Progenitor cell of endocrine pancreas (in vitro differentiated cells): ENCODE measurements around the gene NDUFA1. TPM values are rescaled to one million over a fixed set of nuclear protein-coding genes. Genes with fewer than 3 reads are reported as not detected.
"Not testable (repeated sequence)": the region's sequence is repeated elsewhere in the genome, so short reads cannot be mapped to it uniquely, and the experiment has no call there.

ENCODE experiments used
- DNase-seq: peaks from one replicate; pipeline ENCODE4 v3.0.0; 2021; ENCODE audit warnings: low spot score; ENCODE audit not compliant: unreplicated experiment
- H3K27ac Mint-ChIP-seq: 2 replicates; pipeline ENCODE4 v1.8.0; 2021; ENCODE audit warnings: mild to moderate bottlenecking, moderate library complexity, mixed read lengths
- H3K27me3 Mint-ChIP-seq: 2 replicates; pipeline ENCODE4 v1.8.0; 2021; ENCODE audit warnings: mixed read lengths
- H3K36me3 Mint-ChIP-seq: 2 replicates; pipeline ENCODE4 v1.8.0; 2022; ENCODE audit warnings: mixed read lengths; ENCODE audit not compliant: insufficient read depth
- H3K4me1 Mint-ChIP-seq: 2 replicates; pipeline ENCODE4 v1.8.0; 2021; ENCODE audit warnings: low read depth, mixed read lengths
- H3K4me3 Mint-ChIP-seq: 2 replicates; pipeline ENCODE4 v1.8.0; 2021; ENCODE audit warnings: low read depth, mild to moderate bottlenecking, moderate library complexity, mixed read lengths
- H3K9me3 Mint-ChIP-seq: 2 replicates; pipeline ENCODE4 v1.8.0; 2021; ENCODE audit warnings: low read depth, mixed read lengths
- total RNA-seq: library from RNA; stranded (reverse); gene quantifications from 2 replicates; pipeline ENCODE4 v1.2.1, GENCODE V29; 2021
- TF ChIP-seq, protein P1 (sequence below): fragments of 200-600 bp; sonication (generic); IDR thresholded peaks from one replicate; pipeline ENCODE4 v1.5.0; 2021; ENCODE audit warnings: antibody characterized with exemption, mild to moderate bottlenecking; ENCODE audit not compliant: unreplicated experiment

NDUFA1 gene
- total RNA-seq, 1 donor from 2014 or later: 61.8 TPM

DNA sequence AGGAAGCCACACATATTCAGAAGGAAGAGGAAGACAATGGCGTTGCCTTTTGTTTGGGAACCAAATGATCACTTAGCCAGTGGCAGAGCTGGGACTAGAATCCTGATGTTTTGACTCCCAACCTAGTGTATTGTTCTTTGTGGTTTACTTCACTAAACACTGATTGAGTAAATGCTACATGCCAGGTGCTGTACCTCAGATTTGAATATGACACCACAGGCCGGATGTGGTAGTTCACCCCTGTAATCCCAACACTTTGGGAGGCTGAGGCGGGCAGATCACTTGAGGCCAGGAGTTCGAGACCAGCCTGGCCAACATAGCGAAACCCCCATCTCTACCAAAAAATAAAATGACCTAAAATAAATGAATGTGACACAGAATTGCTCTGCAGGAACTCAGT lies 8.4 kb downstream of the NDUFA1 start:
- Mint-ChIP-seq H3K9me3 (peaks cover 3% of the 10 kb centered on the region), H3K27me3 (no peaks in the 10 kb centered on the region), H3K4me3 (no peak overlapping the region), H3K27ac (peak overlapping the region; percentile 62), H3K4me1 (no peaks in the 10 kb centered on the region), H3K36me3 (peaks cover 1% of the 10 kb centered on the region)
- DNase-seq: no peak
- TF ChIP-seq, protein P1, sequence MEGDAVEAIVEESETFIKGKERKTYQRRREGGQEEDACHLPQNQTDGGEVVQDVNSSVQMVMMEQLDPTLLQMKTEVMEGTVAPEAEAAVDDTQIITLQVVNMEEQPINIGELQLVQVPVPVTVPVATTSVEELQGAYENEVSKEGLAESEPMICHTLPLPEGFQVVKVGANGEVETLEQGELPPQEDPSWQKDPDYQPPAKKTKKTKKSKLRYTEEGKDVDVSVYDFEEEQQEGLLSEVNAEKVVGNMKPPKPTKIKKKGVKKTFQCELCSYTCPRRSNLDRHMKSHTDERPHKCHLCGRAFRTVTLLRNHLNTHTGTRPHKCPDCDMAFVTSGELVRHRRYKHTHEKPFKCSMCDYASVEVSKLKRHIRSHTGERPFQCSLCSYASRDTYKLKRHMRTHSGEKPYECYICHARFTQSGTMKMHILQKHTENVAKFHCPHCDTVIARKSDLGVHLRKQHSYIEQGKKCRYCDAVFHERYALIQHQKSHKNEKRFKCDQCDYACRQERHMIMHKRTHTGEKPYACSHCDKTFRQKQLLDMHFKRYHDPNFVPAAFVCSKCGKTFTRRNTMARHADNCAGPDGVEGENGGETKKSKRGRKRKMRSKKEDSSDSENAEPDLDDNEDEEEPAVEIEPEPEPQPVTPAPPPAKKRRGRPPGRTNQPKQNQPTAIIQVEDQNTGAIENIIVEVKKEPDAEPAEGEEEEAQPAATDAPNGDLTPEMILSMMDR: no peak

DNA sequence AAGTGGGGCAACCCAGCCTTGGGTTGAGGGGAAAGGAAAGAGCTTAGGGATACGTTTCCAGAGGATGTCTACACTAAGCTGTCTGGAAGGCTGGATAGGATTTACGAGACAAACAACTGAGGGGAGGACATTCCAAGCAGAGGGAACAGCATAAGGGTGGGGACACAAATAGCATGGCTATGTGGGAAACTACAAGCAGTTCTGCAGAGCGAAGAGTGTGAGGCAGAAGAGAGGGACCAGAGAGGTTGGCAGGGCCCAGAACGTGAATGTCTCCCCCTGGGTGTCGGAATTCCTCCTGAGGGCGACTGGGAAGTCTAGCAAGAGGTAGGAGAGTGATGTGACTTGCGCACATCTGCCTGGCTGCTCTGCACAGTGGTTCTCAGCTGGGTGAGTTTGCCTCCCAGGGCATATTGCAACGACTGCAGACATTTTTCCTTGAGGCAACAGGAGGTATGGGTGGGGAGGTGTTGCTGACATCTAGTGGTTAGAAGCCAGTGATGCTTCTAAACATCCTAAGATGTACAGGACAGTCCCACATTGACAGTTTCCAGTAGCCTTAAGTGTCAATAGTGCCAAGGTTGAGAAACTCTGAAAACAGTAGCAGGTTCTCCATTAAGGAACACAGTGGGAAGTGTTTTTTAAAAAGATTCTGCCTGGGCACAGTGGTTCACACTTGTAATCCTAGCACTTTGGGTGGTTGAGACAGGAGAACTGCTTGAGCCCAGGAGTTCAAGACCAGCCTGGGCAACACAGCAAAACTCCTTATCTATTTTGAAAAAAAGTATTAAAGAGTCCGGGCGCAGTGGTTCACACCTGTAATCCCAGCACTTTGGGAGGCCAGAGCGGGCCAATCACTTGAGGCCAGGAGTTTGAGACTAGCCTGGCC lies 9.2 kb downstream of the NDUFA1 start:
- DNase-seq: no peak
- no peaks in the 10 kb centered on the region for H3K27me3 Mint-ChIP-seq
- peaks cover 3% of the 10 kb centered on the region for H3K9me3 Mint-ChIP-seq
- TF ChIP-seq, protein P1: peak; percentile 57
- H3K27ac Mint-ChIP-seq: no peak overlapping the region
- H3K4me1 Mint-ChIP-seq: no peaks in the 10 kb centered on the region
- H3K4me3 Mint-ChIP-seq: no peak overlapping the region
- H3K36me3 Mint-ChIP-seq: peaks cover 1% of the 10 kb centered on the region

DNA sequence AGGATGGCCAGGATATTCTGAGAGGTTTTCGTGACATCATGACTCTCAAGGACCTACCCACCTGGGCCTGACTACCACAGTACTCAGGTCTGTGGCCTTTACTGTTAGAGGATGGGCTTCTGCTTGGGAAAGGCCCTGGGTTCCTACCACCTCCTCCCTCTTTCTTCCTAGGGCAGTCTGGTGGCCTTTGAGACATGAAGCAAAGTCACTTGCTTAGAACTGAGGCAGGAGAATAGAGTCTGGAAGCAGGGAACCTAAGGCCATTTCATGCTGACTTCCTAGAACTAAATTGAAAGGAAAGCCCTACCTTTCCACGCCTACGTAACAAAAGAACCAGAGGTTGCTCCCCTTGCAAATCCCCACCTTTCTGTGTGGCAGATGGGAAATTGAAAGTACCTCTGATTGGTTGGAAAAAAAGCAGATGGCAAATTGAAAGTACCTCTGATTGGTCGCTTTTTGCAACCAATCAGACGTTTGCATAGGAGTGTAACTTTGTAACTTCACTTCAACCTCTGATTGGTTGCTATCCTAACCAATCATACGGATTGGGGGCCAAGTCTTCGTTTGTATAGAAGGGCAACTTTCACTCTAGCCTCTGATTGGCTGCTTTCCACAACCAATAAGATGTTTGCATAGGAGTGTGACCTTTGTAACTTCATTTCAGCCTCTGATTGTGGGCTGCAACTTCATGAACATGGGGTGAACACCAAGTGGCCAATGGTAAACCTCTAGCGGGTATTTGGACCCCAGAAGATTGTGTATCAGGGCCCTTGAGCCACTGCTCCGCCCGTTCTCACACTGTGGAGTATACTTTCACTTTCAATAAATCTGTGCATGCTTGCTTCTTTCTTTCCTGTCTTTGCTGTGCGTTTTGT lies 14.2 kb downstream of the NDUFA1 start:
- no peaks in the 10 kb centered on the region for H3K4me1 Mint-ChIP-seq
- H3K9me3 Mint-ChIP-seq: peaks cover 5% of the 10 kb centered on the region
- no peak overlapping the region for H3K27ac Mint-ChIP-seq
- H3K36me3 Mint-ChIP-seq: no peaks in the 10 kb centered on the region
- H3K27me3 Mint-ChIP-seq: no peaks in the 10 kb centered on the region
- TF ChIP-seq, protein P1: no peak
- no peak for DNase-seq
- H3K4me3 Mint-ChIP-seq: no peak overlapping the region

DNA sequence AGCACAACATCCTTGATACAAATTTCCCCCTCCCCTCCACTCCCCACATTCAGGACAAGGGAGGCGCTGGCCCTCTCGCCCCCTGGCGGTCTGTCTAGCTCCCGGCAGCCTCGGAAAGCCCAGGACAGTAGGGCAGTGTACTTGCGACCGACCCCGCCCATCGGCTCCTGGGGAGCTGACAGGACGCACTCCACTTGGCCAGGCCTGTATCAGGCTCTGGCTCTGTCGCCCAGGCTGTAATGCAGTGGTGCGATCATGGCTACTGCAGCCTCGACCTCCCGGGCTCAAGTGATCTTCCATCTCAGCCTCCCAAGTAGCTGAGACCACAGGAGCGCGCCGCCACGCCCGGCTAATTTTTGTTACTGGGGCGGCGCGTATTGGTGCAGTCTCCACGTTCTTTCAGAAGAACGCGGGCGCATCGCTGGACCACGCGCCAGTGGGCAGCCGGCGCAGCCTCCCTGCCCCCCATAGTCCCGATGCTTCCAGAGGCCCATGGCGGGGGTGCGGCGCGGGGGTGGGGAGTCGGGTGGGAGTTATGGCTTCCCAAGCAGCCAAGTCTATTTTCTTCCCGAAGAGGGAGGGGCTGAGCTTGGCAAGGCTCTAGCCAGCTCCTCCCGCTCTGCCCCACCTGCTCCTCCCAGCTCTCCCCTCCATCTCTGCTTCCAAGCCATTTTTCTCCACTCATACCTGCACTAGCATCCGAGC lies 16.2 kb downstream of the NDUFA1 start:
- no peaks in the 10 kb centered on the region for H3K36me3 Mint-ChIP-seq
- H3K27me3 Mint-ChIP-seq: no peaks in the 10 kb centered on the region
- H3K9me3 Mint-ChIP-seq: peaks cover 8% of the 10 kb centered on the region
- H3K4me3 Mint-ChIP-seq: peak overlapping the region; percentile 63
- no peaks in the 10 kb centered on the region for H3K4me1 Mint-ChIP-seq
- H3K27ac Mint-ChIP-seq: no peak overlapping the region
- TF ChIP-seq, protein P1: peak; percentile 65
- DNase-seq: peak; percentile 52

DNA sequence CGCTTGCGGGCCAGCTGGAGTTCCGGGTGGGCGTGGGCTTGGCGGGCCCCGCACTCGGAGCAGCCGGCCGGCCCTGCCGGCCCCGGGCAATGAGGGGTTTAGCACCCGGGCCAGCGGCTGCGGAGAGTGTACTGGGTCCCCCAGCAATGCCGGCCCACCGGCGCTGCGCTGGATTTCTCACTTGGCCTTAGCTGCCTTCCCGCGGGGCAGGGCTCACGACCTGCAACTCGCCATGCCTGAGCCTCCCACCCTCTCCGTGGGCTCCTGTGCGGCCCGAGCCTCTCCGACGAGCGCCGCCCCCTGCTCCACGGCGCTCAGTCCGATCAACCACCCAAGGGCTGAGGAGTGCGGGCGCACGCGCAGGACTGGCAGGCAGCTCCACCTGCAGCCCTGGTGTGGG lies 19.0 kb downstream of the NDUFA1 start:
- not testable (repeated sequence) for H3K9me3 Mint-ChIP-seq, H3K27me3 Mint-ChIP-seq, H3K27ac Mint-ChIP-seq

DNA sequence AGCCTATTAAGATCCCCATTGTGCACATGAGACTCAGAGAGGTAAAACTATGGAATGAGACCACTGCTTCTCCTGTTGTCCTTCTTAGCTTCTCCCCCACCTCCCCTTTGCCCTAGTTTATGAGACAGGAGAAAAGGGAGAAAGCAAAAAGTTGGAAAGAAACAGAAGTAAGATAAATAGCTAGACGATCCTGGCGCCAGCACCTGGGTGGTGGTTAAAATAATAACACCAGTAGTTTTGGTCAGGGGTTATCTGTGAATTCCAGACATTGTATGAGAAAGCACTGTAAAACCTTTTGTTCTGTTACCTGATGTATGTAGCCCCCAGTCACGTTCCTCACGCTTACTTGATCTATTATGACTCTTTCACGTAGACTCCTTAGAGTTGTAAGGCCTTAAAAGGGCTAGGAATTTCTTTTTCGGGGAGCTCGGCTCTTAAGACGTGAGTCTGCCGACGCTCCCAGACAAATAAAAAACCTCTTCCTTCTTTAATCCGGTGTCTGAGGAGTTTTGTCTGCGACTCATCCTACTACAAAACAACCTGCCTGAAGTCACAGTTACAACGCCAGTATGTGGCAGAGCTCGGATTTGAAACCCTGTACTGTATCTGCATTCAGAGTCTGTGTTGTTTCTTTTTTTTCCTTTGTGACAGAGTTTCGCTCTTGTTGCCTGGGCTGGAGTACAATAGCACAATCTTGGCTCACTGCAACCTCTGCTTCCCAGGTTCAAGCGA lies 20.5 kb downstream of the NDUFA1 start:
- not testable (repeated sequence) for H3K4me1 Mint-ChIP-seq, H3K27me3 Mint-ChIP-seq, H3K4me3 Mint-ChIP-seq

More for the DNA sequence above, 19.0 kb downstream of the NDUFA1 start:
- not testable (repeated sequence) for H3K36me3 Mint-ChIP-seq, H3K4me1 Mint-ChIP-seq, DNase-seq, H3K4me3 Mint-ChIP-seq

More for the DNA sequence above, 20.5 kb downstream of the NDUFA1 start:
- peak overlapping the region; percentile 56 for H3K27ac Mint-ChIP-seq
- DNase-seq, H3K9me3 Mint-ChIP-seq, H3K36me3 Mint-ChIP-seq: not testable (repeated sequence)
